Peyer's patch (tissue), 4 donors: ENCODE measurements around the gene WDHD1.

Source experiments
- POLR2A ChIP-seq, 2 donors: fragments of 450-650 bp; IDR thresholded peaks; one replicate each; pipeline ENCODE4 v1.5.1; 2017; ENCODE audit warnings: antibody characterized with exemption in 2 of 2, mild to moderate bottlenecking in 2 of 2, moderate library complexity in 2 of 2
- TF ChIP-seq, protein P1 (sequence below), 6 experiments: fragments of 450-650 bp in 4 of 6; fragments of 200-600 bp in 2 of 6; sonication (generic) in 1 of 6; IDR thresholded peaks; one replicate each; pipeline ENCODE4 v1.5.1; 2017 to 2019; ENCODE audit warnings: antibody characterized with exemption in 6 of 6, mild to moderate bottlenecking in 3 of 6, moderate library complexity in 1 of 6

DNA sequence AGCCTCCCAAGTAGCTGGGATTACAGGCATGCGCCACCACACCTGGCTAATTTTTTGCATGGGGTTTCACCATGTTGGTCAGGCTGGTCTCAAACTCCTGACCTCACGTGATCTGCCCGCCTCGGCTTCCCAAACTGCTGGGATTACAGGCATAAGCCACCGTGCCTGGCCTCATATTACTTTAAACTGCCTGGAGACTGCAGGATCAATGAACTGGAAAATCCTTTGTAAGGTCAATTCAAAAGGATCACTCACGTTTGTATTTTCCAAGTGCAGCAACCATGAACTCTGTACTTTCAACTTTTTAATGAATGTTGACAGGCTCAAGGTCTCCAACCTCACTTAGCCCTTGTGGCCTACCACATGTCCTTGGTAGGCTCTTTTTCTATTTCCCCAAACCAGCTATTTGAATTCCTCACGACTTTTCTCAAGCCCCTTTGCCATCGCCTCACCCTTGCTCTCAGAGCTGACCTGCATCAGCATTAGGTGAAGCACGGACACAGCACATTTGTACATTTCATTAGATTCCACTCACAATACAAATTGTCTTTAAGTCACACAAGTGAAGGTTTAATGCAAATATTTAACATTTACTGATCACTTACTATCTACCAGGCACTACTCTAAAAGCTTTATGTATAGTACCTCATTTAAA, 82.0 kb downstream of the WDHD1 start:
- TF ChIP-seq POLR2A (IDR thresholded peaks at IDR 0.05) = no peak
- TF ChIP-seq, protein P1, sequence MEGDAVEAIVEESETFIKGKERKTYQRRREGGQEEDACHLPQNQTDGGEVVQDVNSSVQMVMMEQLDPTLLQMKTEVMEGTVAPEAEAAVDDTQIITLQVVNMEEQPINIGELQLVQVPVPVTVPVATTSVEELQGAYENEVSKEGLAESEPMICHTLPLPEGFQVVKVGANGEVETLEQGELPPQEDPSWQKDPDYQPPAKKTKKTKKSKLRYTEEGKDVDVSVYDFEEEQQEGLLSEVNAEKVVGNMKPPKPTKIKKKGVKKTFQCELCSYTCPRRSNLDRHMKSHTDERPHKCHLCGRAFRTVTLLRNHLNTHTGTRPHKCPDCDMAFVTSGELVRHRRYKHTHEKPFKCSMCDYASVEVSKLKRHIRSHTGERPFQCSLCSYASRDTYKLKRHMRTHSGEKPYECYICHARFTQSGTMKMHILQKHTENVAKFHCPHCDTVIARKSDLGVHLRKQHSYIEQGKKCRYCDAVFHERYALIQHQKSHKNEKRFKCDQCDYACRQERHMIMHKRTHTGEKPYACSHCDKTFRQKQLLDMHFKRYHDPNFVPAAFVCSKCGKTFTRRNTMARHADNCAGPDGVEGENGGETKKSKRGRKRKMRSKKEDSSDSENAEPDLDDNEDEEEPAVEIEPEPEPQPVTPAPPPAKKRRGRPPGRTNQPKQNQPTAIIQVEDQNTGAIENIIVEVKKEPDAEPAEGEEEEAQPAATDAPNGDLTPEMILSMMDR (IDR thresholded peaks at IDR 0.05) = no peak
